CD8-positive, alpha-beta memory T cell (primary cell): ENCODE data around the gene CGGBP1. TPM values are rescaled to one million over a fixed set of nuclear protein-coding genes. Genes with fewer than 3 reads are reported as not detected.
A peak's percentile ranks its signal among the peaks of the same experiment; 100 is the strongest.

Source experiments
- CTCF ChIA-PET: fragments of 350-600 bp; sonication (Branson Sonifier 250); formaldehyde crosslinking; loops from one replicate; lab custom pipeline; 2021; ENCODE audit warnings: antibody characterized with exemption; lab: Charles Lee
- POLR2A ChIA-PET: fragments of 350-600 bp; sonication (Branson Sonifier 250); formaldehyde crosslinking; loops from one replicate; lab custom pipeline; 2021; ENCODE audit warnings: antibody characterized with exemption; lab: Charles Lee
- DNase-seq, 5 donors: peaks; one replicate each; pipeline versions ENCODE4 v3.0.0 to v3.0.0-alpha.2; 2020 to 2022; ENCODE audit warnings: mixed read lengths in 1 of 5
- H3K27ac ChIP-seq: one replicate; pipeline ENCODE4 v1.7.0; 2013; ENCODE audit warnings: low read depth, mild to moderate bottlenecking, low read length, moderate library complexity
- H3K27me3 ChIP-seq: 2 replicates; pipeline ENCODE4 v1.7.0; 2013; ENCODE audit warnings: low read length, mild to moderate bottlenecking; ENCODE audit not compliant: insufficient read depth, poor library complexity, severe bottlenecking
- H3K36me3 ChIP-seq: 2 replicates; pipeline ENCODE4 v1.7.0; 2013; ENCODE audit warnings: mild to moderate bottlenecking, low read length, moderate library complexity; ENCODE audit not compliant: insufficient read depth
- H3K4me1 ChIP-seq: 2 replicates; pipeline ENCODE4 v1.7.0; 2013; ENCODE audit warnings: mild to moderate bottlenecking, low read length, moderate library complexity; ENCODE audit not compliant: insufficient read depth
- H3K4me3 ChIP-seq: 2 replicates; pipeline ENCODE4 v1.7.0; 2013; ENCODE audit warnings: mild to moderate bottlenecking, low read length
- H3K9me3 ChIP-seq: 2 replicates; pipeline ENCODE4 v1.7.0; 2013; ENCODE audit warnings: mild to moderate bottlenecking, low read length
- H3K27ac Mint-ChIP-seq, 8 donors: one replicate each; pipeline ENCODE4 v1.8.0; 2020 to 2021; ENCODE audit warnings: mixed read lengths in 8 of 8, mild to moderate bottlenecking in 6 of 8, inconsistent platforms in 3 of 8, moderate library complexity in 3 of 8
- H3K27me3 Mint-ChIP-seq, 2 donors: one replicate each; pipeline ENCODE4 v1.8.0; 2020 to 2021; ENCODE audit warnings: mixed read lengths in 2 of 2, mild to moderate bottlenecking in 1 of 2, moderate library complexity in 1 of 2
- H3K36me3 Mint-ChIP-seq, 3 donors: one replicate each; pipeline ENCODE4 v1.8.0; 2020 to 2021; ENCODE audit warnings: mixed read lengths in 3 of 3, inconsistent platforms in 1 of 3, mild to moderate bottlenecking in 1 of 3
- H3K4me1 Mint-ChIP-seq, 3 donors: one replicate each; pipeline ENCODE4 v1.8.0; 2020 to 2021; ENCODE audit warnings: mixed read lengths in 3 of 3, inconsistent platforms in 1 of 3, mild to moderate bottlenecking in 1 of 3
- H3K4me3 Mint-ChIP-seq, 7 donors: one replicate each; pipeline ENCODE4 v1.8.0; 2020 to 2021; ENCODE audit warnings: mixed read lengths in 7 of 7, mild to moderate bottlenecking in 6 of 7, moderate library complexity in 4 of 7, inconsistent platforms in 2 of 7
- H3K9me3 Mint-ChIP-seq, 5 donors: one replicate each; pipeline ENCODE4 v1.8.0; 2020 to 2022; ENCODE audit warnings: mixed read lengths in 5 of 5, mild to moderate bottlenecking in 3 of 5, moderate library complexity in 2 of 5, inconsistent platforms in 1 of 5
- polyA plus RNA-seq: library from polyadenylated mRNA; unstranded; fragments of 300-500 nt; fragmentation: Illumina TruSeq; gene quantifications from one replicate; pipeline ENCODE4 v1.2.3, GENCODE V29; 2021
- total RNA-seq, 2 experiments: library from RNA; stranded (reverse); gene quantifications; one replicate each; pipeline ENCODE4 v1.2.3, GENCODE V29; 2021

The CGGBP1 gene
- total and polyA plus RNA-seq, 3 experiments from 2014 or later: 84.7 to 95.9 (median 94.5) TPM

DNA sequence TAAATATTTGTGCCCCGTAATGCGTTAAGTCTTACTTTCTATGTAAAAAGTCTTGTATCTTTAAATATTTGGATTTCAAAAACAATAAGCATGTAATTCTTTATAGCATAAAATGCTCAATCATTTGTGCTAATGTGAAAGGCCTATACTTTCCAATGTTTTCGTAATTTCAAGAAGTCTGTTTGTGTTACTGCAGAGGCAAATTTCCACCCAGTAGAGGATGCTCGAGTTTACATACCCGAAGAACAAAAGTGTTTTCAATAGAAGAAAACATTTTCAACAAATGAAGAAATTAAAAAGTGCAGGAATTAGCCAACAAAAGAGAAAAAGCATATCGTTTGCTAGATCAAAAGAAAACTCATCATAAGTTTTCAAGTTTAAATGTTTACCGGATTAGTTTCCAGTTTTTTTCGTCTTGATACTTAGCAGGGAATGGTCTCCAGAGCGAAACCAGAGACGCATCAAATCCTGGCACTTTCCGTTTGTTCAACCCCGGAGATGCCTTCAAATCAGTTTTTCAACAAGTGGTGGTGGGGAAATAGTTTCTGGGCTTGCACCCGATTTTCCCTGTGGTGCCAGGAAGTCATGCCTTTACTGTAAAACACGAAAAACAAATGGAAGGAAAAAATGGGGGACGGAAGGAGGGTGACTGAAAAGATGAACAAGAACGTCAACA lies 1.0 kb downstream of the CGGBP1 start:
- DNase-seq: peak in 1 of 5 donors; percentile 9
- H3K4me1 ChIP-seq: peaks cover 47% of the 10 kb centered on the region
- H3K27ac ChIP-seq: peak overlapping the region; percentile 81
- Mint-ChIP-seq H3K27me3 (no peaks in the 10 kb centered on the region), H3K4me3 (peak overlapping the region; percentile 91 to 99 (median 96)), H3K9me3 (no peaks in the 10 kb centered on the region), H3K36me3 (peaks cover 5 to 51% (median 11%) of the 10 kb centered on the region in 3 donors), H3K4me1 (peaks cover 60 to 77% (median 74%) of the 10 kb centered on the region in 3 donors), H3K27ac (peak overlapping the region; percentile 93 to 98 (median 97))
- peak overlapping the region; percentile 90 for H3K4me3 ChIP-seq
- ChIA-PET POLR2A (interaction anchor here (0.5 to 5.5 kb wide), 7 partner anchors 26 to 830 kb away, joined by 3 to 67 read pairs (median 4); partner anchors contain the start of genes C3orf38 and CHMP2B), CTCF (interaction anchor here (0.9 to 2.2 kb wide), 5 partner anchors 23 to 92 kb away, joined by 4 to 9 read pairs (median 7); partner anchors contain the start of gene C3orf38)
- H3K36me3 ChIP-seq: peaks cover 15% of the 10 kb centered on the region
- no peaks in the 10 kb centered on the region for H3K9me3 ChIP-seq
- no peaks in the 10 kb centered on the region for H3K27me3 ChIP-seq

DNA sequence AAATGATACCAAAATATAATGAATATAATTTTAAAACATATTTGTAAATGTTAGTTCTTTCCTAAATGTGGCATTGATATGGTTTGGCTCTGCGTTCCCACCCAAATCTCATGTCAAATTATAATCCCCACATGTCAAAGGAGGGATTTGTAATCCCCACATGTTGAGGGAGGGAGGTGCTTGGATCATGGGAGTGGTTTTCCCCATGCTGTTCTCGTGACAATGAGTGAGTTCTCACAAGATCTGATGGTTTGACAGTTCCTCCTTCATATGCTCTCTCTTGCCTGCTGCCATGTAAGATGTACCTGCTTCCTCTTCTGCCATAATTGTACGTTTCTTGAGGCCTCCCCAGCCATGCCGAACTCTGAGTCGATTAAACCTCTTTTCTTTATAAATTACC lies 12.0 kb downstream of the CGGBP1 start:
- Mint-ChIP-seq H3K36me3 (no peaks in the 10 kb centered on the region), H3K27me3 (no peaks in the 10 kb centered on the region), H3K27ac (no peak overlapping the region), H3K4me3 (no peak overlapping the region), H3K9me3 (no peaks in the 10 kb centered on the region), H3K4me1 (peaks cover 0 to 12% (median 4%) of the 10 kb centered on the region in 3 donors)
- Histone ChIP-seq H3K9me3 (no peaks in the 10 kb centered on the region), H3K27ac (no peak overlapping the region), H3K4me1 (no peaks in the 10 kb centered on the region), H3K36me3 (no peaks in the 10 kb centered on the region), H3K27me3 (no peaks in the 10 kb centered on the region), H3K4me3 (no peak overlapping the region)
- CTCF ChIA-PET: no interaction called here
- POLR2A ChIA-PET: no interaction called here
- no peak for DNase-seq

DNA sequence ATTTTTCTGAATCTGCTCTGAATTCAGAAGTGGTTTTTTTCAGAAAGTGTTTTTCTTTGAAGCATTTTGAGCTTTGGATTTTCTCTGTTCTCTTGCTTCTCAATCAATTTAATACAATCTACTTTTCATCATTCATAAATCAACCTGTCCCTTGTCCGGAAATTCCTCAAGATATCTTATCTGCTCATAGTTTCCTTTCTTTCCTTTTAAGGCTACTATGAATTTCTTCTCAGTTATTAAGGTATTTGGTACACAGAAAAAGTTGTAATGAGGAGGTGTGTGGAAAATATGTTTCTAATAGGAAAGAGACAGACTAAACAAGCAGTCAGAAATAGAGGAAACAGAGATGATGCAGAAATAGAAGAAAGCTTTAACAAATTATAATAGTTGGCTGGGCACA lies 14.4 kb downstream of the CGGBP1 start:
- Histone ChIP-seq H3K36me3 (no peaks in the 10 kb centered on the region), H3K9me3 (no peaks in the 10 kb centered on the region), H3K4me3 (no peak overlapping the region), H3K4me1 (no peaks in the 10 kb centered on the region), H3K27me3 (no peaks in the 10 kb centered on the region), H3K27ac (no peak overlapping the region)
- ChIA-PET POLR2A (no interaction called here), CTCF (interaction anchor here (1.3 kb wide), 1 partner anchor 9 kb away, joined by 3 read pairs; no protein-coding TSS in a partner anchor)
- no peak overlapping the region for H3K27ac Mint-ChIP-seq
- no peaks in the 10 kb centered on the region for H3K27me3 Mint-ChIP-seq
- H3K36me3 Mint-ChIP-seq: no peaks in the 10 kb centered on the region
- H3K4me1 Mint-ChIP-seq: peaks cover 0 to 8% (median 2%) of the 10 kb centered on the region in 3 donors
- no peak overlapping the region for H3K4me3 Mint-ChIP-seq
- DNase-seq: no peak
- no peaks in the 10 kb centered on the region for H3K9me3 Mint-ChIP-seq

DNA sequence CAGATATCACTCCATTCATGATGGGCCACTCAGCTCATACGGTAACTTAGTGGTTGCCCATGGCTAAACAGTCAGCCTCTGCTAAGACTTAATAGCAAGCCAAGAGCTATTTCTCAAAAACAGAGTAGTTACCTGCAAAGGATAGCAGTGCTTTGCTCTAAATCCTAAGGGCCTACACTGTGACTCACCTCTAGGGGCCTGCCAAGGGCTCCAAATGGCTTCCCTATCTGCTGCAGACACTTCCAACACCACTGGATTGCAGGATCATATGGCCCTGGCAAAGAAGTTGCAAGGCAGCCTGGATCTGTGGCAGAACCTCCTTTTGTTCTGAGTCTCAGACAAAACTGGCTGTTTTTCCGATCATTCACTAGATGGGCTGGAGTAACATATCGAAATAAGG lies 17.8 kb downstream of the CGGBP1 start:
- Mint-ChIP-seq H3K27ac (no peak overlapping the region), H3K36me3 (no peaks in the 10 kb centered on the region), H3K4me3 (no peak overlapping the region), H3K27me3 (peaks cover 0 to 5% of the 10 kb centered on the region in 2 donors), H3K9me3 (no peaks in the 10 kb centered on the region), H3K4me1 (no peaks in the 10 kb centered on the region)
- H3K9me3 ChIP-seq: no peaks in the 10 kb centered on the region
- POLR2A ChIA-PET: no interaction called here
- no peak overlapping the region for H3K27ac ChIP-seq
- H3K27me3 ChIP-seq: no peaks in the 10 kb centered on the region
- H3K36me3 ChIP-seq: no peaks in the 10 kb centered on the region
- CTCF ChIA-PET: no interaction called here
- no peak overlapping the region for H3K4me3 ChIP-seq
- DNase-seq: no peak
- H3K4me1 ChIP-seq: no peaks in the 10 kb centered on the region

GRCh38 chr3:88040529-88040928 lies 18.3 kb downstream of the CGGBP1 start:
- CTCF ChIA-PET: no interaction called here
- no peaks in the 10 kb centered on the region for H3K36me3 Mint-ChIP-seq
- Histone ChIP-seq H3K27ac (no peak overlapping the region), H3K4me1 (no peaks in the 10 kb centered on the region), H3K27me3 (no peaks in the 10 kb centered on the region), H3K36me3 (no peaks in the 10 kb centered on the region), H3K9me3 (no peaks in the 10 kb centered on the region), H3K4me3 (no peak overlapping the region)
- POLR2A ChIA-PET: no interaction called here
- H3K4me3 Mint-ChIP-seq: no peak overlapping the region
- no peak for DNase-seq
- no peaks in the 10 kb centered on the region for H3K4me1 Mint-ChIP-seq
- no peak overlapping the region for H3K27ac Mint-ChIP-seq
- H3K27me3 Mint-ChIP-seq: peaks cover 0 to 5% of the 10 kb centered on the region in 2 donors
- no peaks in the 10 kb centered on the region for H3K9me3 Mint-ChIP-seq

DNA sequence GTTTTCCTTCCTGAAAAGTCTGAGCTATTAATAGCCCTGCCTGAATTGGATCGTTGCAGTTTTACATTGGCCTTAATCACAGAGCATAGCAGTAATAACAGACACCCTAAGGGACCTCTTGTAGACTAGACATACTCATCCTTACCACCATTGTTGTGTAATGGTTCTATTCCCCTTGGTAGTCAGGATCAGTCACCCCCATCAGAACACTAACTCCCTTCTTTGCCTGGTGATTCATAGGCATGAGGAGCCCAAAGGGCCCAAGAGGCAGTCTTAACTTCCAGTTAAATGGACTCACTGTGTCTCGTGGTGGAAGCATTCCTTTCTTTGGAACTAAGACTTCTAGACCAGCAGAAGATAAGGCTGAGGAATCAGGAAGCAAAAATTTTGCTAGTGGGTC lies 20.2 kb downstream of the CGGBP1 start:
- Histone ChIP-seq H3K4me1 (no peaks in the 10 kb centered on the region), H3K4me3 (no peak overlapping the region), H3K27me3 (no peaks in the 10 kb centered on the region), H3K27ac (no peak overlapping the region), H3K36me3 (no peaks in the 10 kb centered on the region), H3K9me3 (no peaks in the 10 kb centered on the region)
- POLR2A ChIA-PET: no interaction called here
- H3K36me3 Mint-ChIP-seq: no peaks in the 10 kb centered on the region
- H3K27ac Mint-ChIP-seq: no peak overlapping the region
- no peaks in the 10 kb centered on the region for H3K9me3 Mint-ChIP-seq
- CTCF ChIA-PET: no interaction called here
- H3K4me3 Mint-ChIP-seq: no peak overlapping the region
- H3K27me3 Mint-ChIP-seq: peaks cover 0 to 5% of the 10 kb centered on the region in 2 donors
- no peak for DNase-seq
- H3K4me1 Mint-ChIP-seq: peaks cover 0 to 4% (median 0%) of the 10 kb centered on the region in 3 donors

- Histone ChIP-seq H3K27ac (no peak overlapping the region), H3K9me3 (no peaks in the 10 kb centered on the region), H3K4me3 (no peak overlapping the region), H3K27me3 (no peaks in the 10 kb centered on the region), H3K4me1 (peaks cover 10% of the 10 kb centered on the region), H3K36me3 (no peaks in the 10 kb centered on the region)
- no peak for DNase-seq
- H3K4me3 Mint-ChIP-seq: no peak overlapping the region
- no peaks in the 10 kb centered on the region for H3K36me3 Mint-ChIP-seq
- CTCF ChIA-PET: interaction anchor here (0.9 kb wide), 1 partner anchor 10 kb away, joined by 3 read pairs; no protein-coding TSS in a partner anchor
- no peak overlapping the region for H3K27ac Mint-ChIP-seq
- POLR2A ChIA-PET: no interaction called here
- no peaks in the 10 kb centered on the region for H3K9me3 Mint-ChIP-seq
- H3K4me1 Mint-ChIP-seq: peaks cover 13 to 23% (median 19%) of the 10 kb centered on the region in 3 donors
- peaks cover 0 to 5% of the 10 kb centered on the region in 2 donors for H3K27me3 Mint-ChIP-seq
Observed at GRCh38 chr3:88036221-88036620, 22.6 kb downstream of the CGGBP1 start.

GRCh38 chr3:88034491-88035275 lies 24.1 kb downstream of the CGGBP1 start:
- no peaks in the 10 kb centered on the region for H3K9me3 ChIP-seq
- Mint-ChIP-seq H3K9me3 (no peaks in the 10 kb centered on the region), H3K4me3 (no peak overlapping the region), H3K4me1 (peaks cover 22 to 30% (median 28%) of the 10 kb centered on the region in 3 donors), H3K27ac (peak overlapping the region in 2 of 8 donors; percentile 55 to 72), H3K27me3 (peaks cover 0 to 5% of the 10 kb centered on the region in 2 donors), H3K36me3 (no peaks in the 10 kb centered on the region)
- CTCF ChIA-PET: interaction anchor here (1.2 kb wide), 1 partner anchor 24 kb away, joined by 4 read pairs; the partner anchor contains the start of gene CGGBP1
- H3K27me3 ChIP-seq: no peaks in the 10 kb centered on the region
- H3K36me3 ChIP-seq: no peaks in the 10 kb centered on the region
- H3K4me1 ChIP-seq: peaks cover 18% of the 10 kb centered on the region
- no peak overlapping the region for H3K4me3 ChIP-seq
- H3K27ac ChIP-seq: no peak overlapping the region
- DNase-seq: no peak
- POLR2A ChIA-PET: no interaction called here
